Ramos (cell line): ENCODE results near the gene PTPN1.

Experiments
- in situ Hi-C: fragments of 300-500 bp; cut with MboI; formaldehyde crosslinking; loops from one replicate; pipeline ENCODE4 v1.14.3; 2022; ENCODE audit warnings: low sequenced_read_pairs; ENCODE audit not compliant: unreplicated experiment

The PTPN1 gene

GRCh38 chr20:50508171-50508755 lies 1.9 kb upstream of the PTPN1 start:
- in situ Hi-C loops, result no loop called here

DNA sequence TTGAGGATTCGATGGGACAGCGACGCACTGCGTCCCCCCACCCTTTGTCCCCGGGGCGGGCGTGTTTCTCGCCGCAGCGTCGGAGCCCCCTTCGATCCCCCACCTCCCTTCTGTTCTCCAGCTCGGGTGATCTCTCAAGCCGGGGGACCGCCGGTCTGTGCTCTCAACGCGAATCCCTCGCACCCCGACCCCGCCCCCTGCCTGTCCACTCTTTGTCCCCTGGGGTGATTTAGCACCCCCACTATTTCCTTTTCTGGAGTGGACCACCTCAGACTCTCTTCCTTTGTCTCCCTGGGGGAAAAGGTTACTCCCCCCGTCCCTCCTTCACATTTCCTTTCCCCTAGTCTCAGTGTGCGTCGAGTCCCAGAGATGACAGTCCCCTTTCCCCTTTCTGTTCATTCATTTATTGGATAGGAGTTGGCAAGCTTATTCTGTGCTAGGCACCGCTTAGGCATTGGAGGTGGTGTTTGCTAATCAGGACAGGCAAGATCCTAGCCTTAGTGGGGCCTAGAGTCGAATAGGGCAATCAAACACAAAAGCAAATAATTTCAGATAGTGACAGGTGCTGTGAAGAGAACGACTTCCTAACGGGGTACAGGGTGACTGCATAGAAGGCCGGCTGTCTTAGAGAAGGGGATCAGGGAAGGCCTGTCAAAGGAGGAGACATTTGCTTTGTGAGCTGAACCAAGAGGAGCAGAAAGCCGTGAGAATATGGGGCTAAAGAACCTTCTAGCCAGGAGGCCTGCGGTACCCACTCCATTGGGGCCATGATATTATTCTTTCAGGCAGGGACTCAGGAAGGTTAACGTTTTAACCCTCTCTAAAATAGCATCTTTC lies 741 bp downstream of the PTPN1 start:
- in situ Hi-C loops, result no loop called here

- in situ Hi-C loops, result no loop called here
Observed at GRCh38 chr20:50512323-50512722, 2.1 kb downstream of the PTPN1 start.

GRCh38 chr20:50513169-50514034 lies 3.2 kb downstream of the PTPN1 start:
- in situ Hi-C loops, result no loop called here

DNA sequence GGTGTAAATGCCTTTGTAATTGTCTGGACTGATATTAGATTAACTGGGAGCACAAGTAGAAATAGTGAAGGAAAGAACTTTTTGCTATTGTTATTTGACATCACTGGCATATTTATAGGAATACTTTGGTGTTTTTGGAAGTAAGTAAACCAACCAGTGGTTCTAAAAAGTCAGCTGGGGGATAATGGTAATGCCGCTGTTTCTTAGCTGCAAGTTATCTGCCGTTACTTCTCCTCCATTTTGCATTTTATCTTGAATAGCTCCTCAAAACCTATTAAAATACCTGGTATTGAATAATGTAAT lies 3.8 kb downstream of the PTPN1 start:
- in situ Hi-C loops, result no loop called here

GRCh38 chr20:50514750-50515149 lies 4.6 kb downstream of the PTPN1 start:
- in situ Hi-C loops, result no loop called here

- in situ Hi-C loops, result no loop called here
Observed at GRCh38 chr20:50515471-50516106, 5.4 kb downstream of the PTPN1 start.

- in situ Hi-C loops, result no loop called here
Observed at GRCh38 chr20:50516180-50516934, 6.2 kb downstream of the PTPN1 start.

DNA sequence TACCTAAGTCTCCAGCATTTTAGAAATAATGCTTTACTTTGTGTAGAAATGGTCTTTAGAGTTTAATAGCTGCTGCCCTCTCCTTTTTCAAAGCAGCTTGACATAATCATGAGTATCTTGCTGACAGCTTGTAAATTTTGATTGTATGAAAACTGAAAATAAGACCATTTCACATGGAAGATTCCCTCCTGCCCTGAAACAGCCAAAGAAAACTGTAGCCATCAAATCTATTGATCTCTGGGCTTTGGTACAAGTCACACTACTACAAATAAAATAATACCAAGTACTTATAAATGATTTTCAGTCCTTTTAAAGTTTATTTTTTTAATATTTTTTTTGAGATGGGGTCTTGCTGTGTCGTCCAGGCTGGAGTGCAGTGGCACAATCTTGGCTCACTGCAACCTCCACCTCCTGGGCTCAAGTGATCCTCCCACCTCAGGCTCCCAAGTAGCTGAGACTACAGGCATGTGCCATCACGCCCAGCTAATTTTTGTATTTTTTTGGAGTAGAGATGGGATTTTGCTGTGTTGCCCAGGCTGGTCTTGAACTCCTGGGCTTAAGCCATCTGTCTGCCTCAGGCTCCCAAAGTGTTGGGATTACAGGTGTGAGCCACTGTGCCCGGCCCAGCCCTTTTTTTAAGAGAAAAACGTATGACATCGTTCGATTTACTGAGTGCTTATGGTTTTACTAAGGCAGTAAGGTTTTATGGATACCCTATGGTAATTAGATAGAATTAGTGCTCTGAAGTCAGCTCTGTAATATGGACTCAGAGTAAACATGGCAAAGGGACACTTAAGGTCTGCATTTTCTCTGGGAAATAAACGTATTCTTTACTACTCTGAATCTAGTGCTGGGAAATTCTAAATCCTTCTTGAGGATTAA lies 7.0 kb downstream of the PTPN1 start:
- in situ Hi-C loops, result no loop called here

GRCh38 chr20:50517817-50518154 lies 7.6 kb downstream of the PTPN1 start:
- in situ Hi-C loops, result no loop called here

DNA sequence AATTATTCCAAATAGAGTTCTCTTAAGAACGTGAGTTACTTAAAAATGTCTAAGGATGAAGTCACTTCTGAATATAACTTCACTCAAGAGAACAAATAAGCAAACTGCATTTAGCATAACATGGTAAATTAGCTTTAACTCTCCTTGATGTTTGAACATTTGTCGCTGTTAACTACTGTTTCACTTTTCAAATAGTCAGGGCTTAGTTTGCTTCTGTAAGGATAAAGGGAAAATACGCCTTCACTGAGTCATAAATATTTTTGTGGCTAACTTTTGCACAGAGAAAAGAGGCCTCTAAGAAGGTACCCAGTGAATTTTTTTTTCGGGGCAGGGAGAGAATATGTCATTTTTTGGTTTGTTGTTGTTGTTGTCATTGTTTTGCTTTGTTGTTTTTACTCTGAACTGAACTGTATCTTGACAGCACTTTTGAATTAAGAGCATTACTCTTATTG lies 8.1 kb downstream of the PTPN1 start:
- in situ Hi-C loops, result no loop called here

GRCh38 chr20:50519036-50519762 lies 9.0 kb downstream of the PTPN1 start:
- in situ Hi-C loops, result no loop called here

GRCh38 chr20:50520222-50520880 lies 10.2 kb downstream of the PTPN1 start:
- in situ Hi-C loops, result no loop called here

DNA sequence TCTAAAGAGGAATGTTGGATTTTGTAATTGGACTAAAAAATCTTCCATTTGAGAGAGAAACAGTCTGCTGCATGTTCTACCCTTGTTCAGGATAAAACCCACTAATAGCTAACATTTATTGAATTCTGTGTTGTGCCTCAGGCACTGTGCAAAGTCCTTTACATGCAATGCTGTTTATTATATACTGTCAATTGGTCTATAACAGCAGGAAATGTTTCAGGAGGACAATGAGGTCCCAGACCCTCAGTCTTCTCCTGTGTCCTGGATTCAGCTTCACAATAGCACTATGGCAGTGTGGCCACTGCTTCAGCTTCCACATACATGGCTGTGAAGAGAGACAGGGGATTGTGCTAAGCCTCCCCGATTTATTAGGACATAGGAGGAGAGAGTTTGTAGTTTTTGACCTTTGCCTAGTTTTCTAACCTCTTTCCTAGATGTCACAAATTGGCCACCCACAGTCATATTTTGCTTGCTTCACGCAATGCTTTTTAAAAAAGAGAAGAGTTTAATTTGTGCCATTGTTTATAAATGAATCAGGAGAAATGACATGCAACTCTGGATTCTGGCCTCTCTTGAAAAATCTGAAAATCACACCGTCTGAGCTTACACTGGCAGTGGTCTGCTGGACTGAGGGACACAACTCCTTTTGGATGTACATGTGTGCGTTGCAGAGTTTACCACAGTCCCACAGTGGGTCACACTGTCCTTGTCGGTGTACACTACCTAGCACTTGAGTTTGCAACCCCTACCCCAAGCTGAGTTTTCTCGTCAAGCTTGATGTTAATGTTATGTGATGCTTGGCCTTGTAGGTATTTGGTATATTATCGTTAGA lies 11.3 kb downstream of the PTPN1 start:
- in situ Hi-C loops, result no loop called here

- in situ Hi-C loops, result no loop called here
Observed at GRCh38 chr20:50522053-50522674, 12.0 kb downstream of the PTPN1 start.

GRCh38 chr20:50523552-50524167 lies 13.5 kb downstream of the PTPN1 start:
- in situ Hi-C loops, result no loop called here
